ENCODE results near the gene LCMT2. TPM values are rescaled to one million over a fixed set of nuclear protein-coding genes. Genes with fewer than 3 reads are reported as not detected.

LCMT2 gene
- total and polyA plus RNA-seq, 2 of the 8 experiments (the other 6 are each of a cell fraction or from before 2014, with no cell fraction given): 11.2 to 11.9 TPM

- no peaks in the 10 kb centered on the region for H3K79me2 ChIP-seq (ENCODE audit: control insufficient read depth in 1 of 2, insufficient read depth in 2 of 2, low read length in 2 of 2)
- H2BK5ac ChIP-seq (ENCODE audit: low read depth, low read length): no peak overlapping the region
- H3K4ac ChIP-seq (replicated peaks; ENCODE audit: insufficient read length, low read depth, low read length): no peak overlapping the region
- H3K14ac ChIP-seq (ENCODE audit: insufficient read length): no peak overlapping the region
- TF ChIP-seq KDM4A (IDR thresholded peaks at IDR 0.05; ENCODE audit: low read depth, low read length, severe bottlenecking) (no peak), RXRA (IDR thresholded peaks at IDR 0.05; ENCODE audit: insufficient read depth, low read depth, low read length) (no peak), TEAD4 (IDR thresholded peaks at IDR 0.05; ENCODE audit: low read depth, low read length) (no peak), POLR2AphosphoS5 (IDR thresholded peaks at IDR 0.05; ENCODE audit: low read depth, low read length) (no peak), CTCF (IDR thresholded peaks at IDR 0.05; ENCODE audit: control extremely low read depth in 1 of 3, insufficient read depth in 1 of 3, low read depth in 1 of 3, low read length in 3 of 3) (no peak), TAF1 (IDR thresholded peaks at IDR 0.05; ENCODE audit: low read depth, low read length) (no peak), HDAC2 (IDR thresholded peaks at IDR 0.05; ENCODE audit: borderline replicate concordance in 1 of 2, low read depth in 2 of 2, low read length in 2 of 2) (no peak), POLR2A (IDR thresholded peaks at IDR 0.05; ENCODE audit: control extremely low read depth in 1 of 2, low read depth in 2 of 2, low read length in 2 of 2) (no peak)
- FAIRE-seq: no peak
- H2BK12ac ChIP-seq (ENCODE audit: low read depth, low read length): no peak overlapping the region
- no peak overlapping the region for H4K91ac ChIP-seq (replicated peaks; ENCODE audit: insufficient read length, low read length)
- H3K9me3 ChIP-seq (ENCODE audit: insufficient read depth in 2 of 2, low read depth in 1 of 2, low read length in 1 of 2): no peaks in the 10 kb centered on the region
- no peak overlapping the region for H3K56ac ChIP-seq (replicated peaks; ENCODE audit: insufficient read length, low read depth, low read length)
- H3K23me2 ChIP-seq (ENCODE audit: low read depth, low read length): no peaks in the 10 kb centered on the region
- H4K8ac ChIP-seq (ENCODE audit: extremely low read depth, insufficient read depth, low read length): no peak overlapping the region
- H3K4me2 ChIP-seq (ENCODE audit: insufficient read depth in 1 of 2, low read depth in 2 of 2, low read length in 2 of 2): no peak overlapping the region
- no peak overlapping the region for H2BK120ac ChIP-seq (replicated peaks; ENCODE audit: low read depth, low read length)
- POLR2A ChIA-PET (ENCODE audit: partially characterized antibody): no interaction called here
- no peak overlapping the region for H3K18ac ChIP-seq (ENCODE audit: extremely low read depth, low read length)
- no peak overlapping the region for H2BK15ac ChIP-seq (ENCODE audit: low read length)
- H3K36me3 ChIP-seq (ENCODE audit: control insufficient read depth in 2 of 4, insufficient read depth in 4 of 4, low read length in 3 of 4): no peaks in the 10 kb centered on the region
- no peak overlapping the region for H3K4me3 ChIP-seq (ENCODE audit: extremely low read depth in 1 of 4, insufficient read depth in 2 of 4, low read depth in 3 of 4, low read length in 4 of 4)
- CTCF ChIA-PET (ENCODE audit: partially characterized antibody): interaction anchor here (1.0 to 3.6 kb wide), 7 partner anchors 8 to 57 kb away, joined by 3 to 35 read pairs (median 6); partner anchors contain the start of gene TGM5
- no peaks in the 10 kb centered on the region for H3K27me3 ChIP-seq (replicated peaks in 1 of 4; ENCODE audit: control insufficient read depth in 3 of 4, extremely low read depth in 1 of 4, insufficient read depth in 3 of 4, low read length in 3 of 4)
- H3K9ac ChIP-seq (replicated peaks in 1 of 4; ENCODE audit: extremely low read depth in 1 of 4, low read depth in 3 of 4, low read length in 3 of 4): no peak overlapping the region
- H2AK5ac ChIP-seq (ENCODE audit: low read depth, low read length): no peak overlapping the region
- H2AFZ ChIP-seq (ENCODE audit: low read length): 0 out of 2 replicates have a peak overlapping the region, but pooled peaks have one; percentile 22
- no peaks in the 10 kb centered on the region for H3K79me1 ChIP-seq (ENCODE audit: low read depth, low read length)
- no peaks in the 10 kb centered on the region for H4K20me1 ChIP-seq (replicated peaks in 1 of 2; ENCODE audit: control insufficient read depth in 1 of 2, insufficient read depth in 2 of 2, low read length in 2 of 2)
- no peaks in the 10 kb centered on the region for H3K4me1 ChIP-seq (replicated peaks in 1 of 4; ENCODE audit: control insufficient read depth in 3 of 4, insufficient read depth in 4 of 4, low read length in 3 of 4)
- H3K23ac ChIP-seq (ENCODE audit: insufficient read length): no peak overlapping the region
- H2BK20ac ChIP-seq (ENCODE audit: low read length): no peak overlapping the region
- 78% methylated on average over 15 of the region's 15 CpGs; no CpG with 5 or more reads in 1 of the 2 experiments for WGBS, 2 experiments (ENCODE audit: extremely low coverage in 1 of 2, insufficient coverage in 1 of 2, insufficient read length in 1 of 2, insufficient replicate concordance in 2 of 2, low coverage in 1 of 2, low lambda C conversion rate in 2 of 2, missing lambda C conversion rate in 1 of 2)
- H4K5ac ChIP-seq (ENCODE audit: insufficient read length, low read depth, low read length): no peak overlapping the region
- no peak for DNase-seq (ENCODE audit: low read depth in 1 of 2, low spot score in 2 of 2)
- H3K27ac ChIP-seq (ENCODE audit: low read depth, low read length): no peak overlapping the region
Observed at GRCh38 chr15:43275740-43276562, 54.4 kb downstream of the LCMT2 start.

Data from H1 (cell line).